NCI-H510A treated with DMSO at 0.1 percent for 48 hours (cell line): ENCODE measurements around the gene RBMY1J.
"Not testable (repeated sequence)": the region's sequence is repeated elsewhere in the genome, so short reads cannot be mapped to it uniquely, and the experiment has no call there.

Experiments
- DNase-seq: peaks from one replicate; lab custom pipeline; 2025; lab: John Stamatoyannopoulos, UW

RBMY1J gene

DNA sequence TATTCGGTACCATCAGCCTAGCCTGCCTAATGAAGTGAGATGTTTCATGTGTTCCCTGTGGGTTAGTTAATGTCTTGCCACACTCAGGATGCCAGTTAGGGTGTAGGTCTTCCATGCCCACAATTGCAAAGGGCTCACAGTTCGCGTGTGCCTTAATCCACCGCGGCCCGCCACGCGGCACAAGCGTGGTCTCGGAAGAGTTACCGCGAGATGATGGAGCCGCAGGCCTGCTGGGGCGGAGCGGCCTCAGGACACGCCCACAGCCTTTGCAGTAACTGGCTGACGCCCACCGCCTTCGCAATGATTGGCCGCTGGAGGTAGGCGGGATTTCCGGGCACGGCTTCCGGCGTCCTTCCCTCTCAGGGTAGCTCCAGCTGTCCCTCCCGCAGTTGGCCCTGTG lies at the start of gene RBMY1J:
Gene RBMY1J (plus strand): TSS at position 301 of the 400 bp plus-strand sequence. CDS start 2,038 bp downstream, outside the sequence.
- not testable (repeated sequence) for DNase-seq

GRCh38 chrY:22367416-22367815 lies 35.8 kb upstream of the RBMY1J start:
- no peak for DNase-seq

- DNase-seq = no peak
Observed at GRCh38 chrY:22370623-22371022, 32.6 kb upstream of the RBMY1J start.

DNA sequence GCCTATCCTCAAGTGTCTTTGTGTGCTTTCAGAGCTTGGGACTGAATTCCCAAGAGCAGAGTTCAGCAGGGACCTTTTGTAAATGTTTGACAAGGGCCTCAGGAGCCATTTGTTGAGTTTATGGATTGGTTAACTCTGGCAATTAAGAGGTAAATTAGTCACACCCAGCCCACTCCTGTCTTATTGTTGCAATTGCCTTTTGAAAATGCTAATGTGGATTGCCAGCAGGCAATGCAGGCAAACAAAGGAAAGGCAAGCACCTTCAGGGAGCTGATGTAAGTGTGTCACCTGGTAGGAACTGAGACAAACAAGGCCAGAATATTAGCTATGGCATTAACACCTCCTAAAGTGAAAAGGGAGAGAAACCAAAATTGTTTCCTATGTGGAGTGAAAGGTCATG lies 29.7 kb upstream of the RBMY1J start:
- DNase-seq = no peak

GRCh38 chrY:22444718-22445396 lies 41.6 kb downstream of the RBMY1J start:
- not testable (repeated sequence) for DNase-seq

DNA sequence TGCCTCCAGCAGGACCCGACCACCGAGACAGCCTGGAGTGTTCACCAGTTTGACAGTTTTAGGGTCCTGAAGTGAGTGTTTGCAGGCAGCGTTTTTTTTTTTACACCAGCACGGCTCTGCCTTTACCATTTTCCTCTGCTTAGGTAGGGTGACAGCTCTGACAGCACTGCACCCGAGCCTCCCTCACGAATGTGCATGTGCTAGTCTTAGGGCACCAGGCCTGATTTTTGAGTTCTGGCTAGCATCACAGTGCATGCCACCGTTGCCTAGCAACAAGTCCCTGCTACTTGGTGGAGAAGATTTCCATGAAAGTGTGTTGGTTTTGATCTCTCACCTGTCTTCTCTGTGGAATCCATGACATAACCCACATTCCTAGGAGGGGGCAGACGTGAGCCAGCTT lies 52.3 kb downstream of the RBMY1J start:
- not testable (repeated sequence) for DNase-seq

GRCh38 chrY:22461962-22462361 lies 58.8 kb downstream of the RBMY1J start:
- not testable (repeated sequence) for DNase-seq
